ENCODE measurements around the gene MYO15B.

- TF ChIP-seq, protein P1, sequence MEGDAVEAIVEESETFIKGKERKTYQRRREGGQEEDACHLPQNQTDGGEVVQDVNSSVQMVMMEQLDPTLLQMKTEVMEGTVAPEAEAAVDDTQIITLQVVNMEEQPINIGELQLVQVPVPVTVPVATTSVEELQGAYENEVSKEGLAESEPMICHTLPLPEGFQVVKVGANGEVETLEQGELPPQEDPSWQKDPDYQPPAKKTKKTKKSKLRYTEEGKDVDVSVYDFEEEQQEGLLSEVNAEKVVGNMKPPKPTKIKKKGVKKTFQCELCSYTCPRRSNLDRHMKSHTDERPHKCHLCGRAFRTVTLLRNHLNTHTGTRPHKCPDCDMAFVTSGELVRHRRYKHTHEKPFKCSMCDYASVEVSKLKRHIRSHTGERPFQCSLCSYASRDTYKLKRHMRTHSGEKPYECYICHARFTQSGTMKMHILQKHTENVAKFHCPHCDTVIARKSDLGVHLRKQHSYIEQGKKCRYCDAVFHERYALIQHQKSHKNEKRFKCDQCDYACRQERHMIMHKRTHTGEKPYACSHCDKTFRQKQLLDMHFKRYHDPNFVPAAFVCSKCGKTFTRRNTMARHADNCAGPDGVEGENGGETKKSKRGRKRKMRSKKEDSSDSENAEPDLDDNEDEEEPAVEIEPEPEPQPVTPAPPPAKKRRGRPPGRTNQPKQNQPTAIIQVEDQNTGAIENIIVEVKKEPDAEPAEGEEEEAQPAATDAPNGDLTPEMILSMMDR (IDR thresholded peaks at IDR 0.05 in 8 of 11, conservative IDR thresholded peaks at IDR 0.05 in 3 of 11) = no peak
- no peak for TF ChIP-seq POLR2A (IDR thresholded peaks at IDR 0.05)
- no peak for TF ChIP-seq POLR2AphosphoS5 (IDR thresholded peaks at IDR 0.05)
These were observed 66.6 kb downstream of the MYO15B start for GRCh38 chr17:75654176-75654575.

Data from spleen (tissue), 7 donors.